Ishikawa (cell line): ENCODE data around the gene UGDH.

ENCODE experiments used
- CEBPB ChIP-seq: IDR thresholded peaks from 2 replicates; pipeline ENCODE4 v1.6.1; 2012
- CREB1 ChIP-seq: IDR thresholded peaks from 2 replicates; pipeline ENCODE4 v1.6.1; 2012; ENCODE audit warnings: low read depth
- EGR1 ChIP-seq: IDR thresholded peaks from 2 replicates; pipeline ENCODE4 v1.6.1; 2012
- EP300 ChIP-seq: IDR thresholded peaks from 2 replicates; pipeline ENCODE4 v1.6.1; 2012; ENCODE audit warnings: borderline replicate concordance
- FOXM1 ChIP-seq: IDR thresholded peaks from 2 replicates; pipeline ENCODE4 v1.6.1; 2012; ENCODE audit warnings: low read depth, borderline replicate concordance
- MAX ChIP-seq: IDR thresholded peaks from 2 replicates; pipeline ENCODE4 v1.6.1; 2012
- NFIC ChIP-seq: IDR thresholded peaks from 2 replicates; pipeline ENCODE4 v1.6.1; 2012
- RAD21 ChIP-seq: IDR thresholded peaks from 2 replicates; pipeline ENCODE4 v1.6.1; 2012; ENCODE audit warnings: low read depth
- REST ChIP-seq: IDR thresholded peaks from 2 replicates; pipeline ENCODE4 v1.6.1; 2012; ENCODE audit warnings: low read depth, mild to moderate bottlenecking
- TAF1 ChIP-seq: IDR thresholded peaks from 2 replicates; pipeline ENCODE4 v1.6.1; 2012; ENCODE audit warnings: low read depth, mild to moderate bottlenecking
- TCF12 ChIP-seq: IDR thresholded peaks from 2 replicates; pipeline ENCODE4 v1.6.1; 2012; ENCODE audit warnings: low read depth
- TEAD4 ChIP-seq: IDR thresholded peaks from 2 replicates; pipeline ENCODE4 v1.6.1; 2012
- USF1 ChIP-seq: IDR thresholded peaks from 2 replicates; pipeline ENCODE4 v1.6.1; 2012
- YY1 ChIP-seq: IDR thresholded peaks from 2 replicates; pipeline ENCODE4 v1.6.1; 2012; ENCODE audit warnings: low read depth
- ZBTB7A ChIP-seq: IDR thresholded peaks from 2 replicates; pipeline ENCODE4 v1.6.1; 2012; ENCODE audit warnings: low read depth

Gene UGDH

GRCh38 chr4:39472396-39472795, 54.8 kb downstream of the UGDH start:
- TF ChIP-seq MAX (no peak), USF1 (no peak), CEBPB (no peak), NFIC (no peak)

GRCh38 chr4:39470402-39470801, 56.8 kb downstream of the UGDH start:
- TF ChIP-seq EGR1 (no peak), TCF12 (no peak), USF1 (no peak), RAD21 (no peak), REST (no peak), CEBPB (no peak), TEAD4 (no peak), EP300 (no peak), CREB1 (no peak), MAX (no peak), NFIC (no peak), ZBTB7A (no peak), FOXM1 (no peak)

GRCh38 chr4:39469429-39470077, 57.7 kb downstream of the UGDH start:
- no peak for TF ChIP-seq TCF12
- no peak for TF ChIP-seq EGR1
- TF ChIP-seq RAD21 = peak; percentile 86
- no peak for TF ChIP-seq FOXM1
- no peak for TF ChIP-seq ZBTB7A
- no peak for TF ChIP-seq CREB1
- TF ChIP-seq MAX = 0 out of 2 replicates have a peak, but pooled peaks have one; percentile 44
- no peak for TF ChIP-seq TAF1
- peak; percentile 47 for TF ChIP-seq TEAD4
- no peak for TF ChIP-seq REST
- TF ChIP-seq NFIC = no peak
- no peak for TF ChIP-seq USF1
- TF ChIP-seq CEBPB = no peak
- TF ChIP-seq EP300 = no peak
- TF ChIP-seq YY1 = no peak

- TF ChIP-seq NFIC (no peak), TAF1 (no peak), FOXM1 (no peak), MAX (no peak), TCF12 (no peak), USF1 (no peak), RAD21 (no peak), CEBPB (no peak), TEAD4 (no peak), REST (no peak), ZBTB7A (no peak), EP300 (no peak), CREB1 (no peak), YY1 (no peak), EGR1 (no peak)
Observed at GRCh38 chr4:39467464-39467863, 59.8 kb downstream of the UGDH start.
